Spleen (tissue), 11 donors: Measurements from ENCODE around the gene SLC7A4. TPM values are rescaled to one million over a fixed set of nuclear protein-coding genes. Genes with fewer than 3 reads are reported as not detected.

ENCODE experiments used
- DNase-seq: peaks from one replicate; pipeline ENCODE4 v3.0.0-alpha.2; 2020
- H3K27ac ChIP-seq, 8 donors: fragments of 200-600 bp; sonication (generic) in 7 of 8; 1 replicate in 4 of 8; 2 replicates in 4 of 8; pipeline versions ENCODE4 v1.5.0 to v1.8.0; 2016 to 2021; ENCODE audit warnings: inconsistent platforms in 4 of 8, mild to moderate bottlenecking in 4 of 8, moderate library complexity in 1 of 8
- H3K27me3 ChIP-seq, 7 donors: fragments of 200-600 bp; sonication (generic) in 6 of 7; replicated peaks in 1 of 7; 1 replicate in 4 of 7; 2 replicates in 3 of 7; pipeline versions ENCODE4 v1.5.0 to v1.8.0; 2016 to 2021; ENCODE audit warnings: inconsistent platforms in 3 of 7, mild to moderate bottlenecking in 1 of 7
- H3K36me3 ChIP-seq, 6 donors: fragments of 200-600 bp; sonication (generic) in 5 of 6; 1 replicate in 4 of 6; 2 replicates in 2 of 6; pipeline versions ENCODE4 v1.5.0 to v1.8.0; 2016 to 2021; ENCODE audit warnings: inconsistent platforms in 2 of 6
- H3K4me1 ChIP-seq, 6 donors: fragments of 200-600 bp; sonication (generic) in 5 of 6; 1 replicate in 3 of 6; 2 replicates in 3 of 6; pipeline versions ENCODE4 v1.5.0 to v1.8.0; 2016 to 2021; ENCODE audit warnings: inconsistent platforms in 3 of 6
- H3K4me3 ChIP-seq, 8 donors: fragments of 200-600 bp; sonication (generic) in 7 of 8; 1 replicate in 4 of 8; 2 replicates in 4 of 8; pipeline versions ENCODE4 v1.5.0 to v1.8.0; 2016 to 2021; ENCODE audit warnings: inconsistent platforms in 4 of 8, mild to moderate bottlenecking in 4 of 8, moderate library complexity in 2 of 8
- H3K9me3 ChIP-seq, 8 donors: fragments of 200-600 bp; sonication (generic) in 7 of 8; 1 replicate in 4 of 8; 2 replicates in 4 of 8; pipeline versions ENCODE4 v1.5.0 to v1.8.0; 2016 to 2021; ENCODE audit warnings: inconsistent platforms in 4 of 8
- POLR2A ChIP-seq, 3 donors: fragments of 450-650 bp; IDR thresholded peaks; one replicate each; pipeline ENCODE4 v1.5.1; 2017; ENCODE audit warnings: antibody characterized with exemption in 3 of 3, mild to moderate bottlenecking in 1 of 3
- POLR2AphosphoS5 ChIP-seq, 3 donors: sonication (generic); formaldehyde crosslinking; IDR thresholded peaks; one replicate each; pipeline ENCODE4 v1.5.1; 2017; ENCODE audit warnings: antibody characterized with exemption in 3 of 3
- WGBS, 5 donors: extraction: QIAGEN DNeasy Blood & Tissue Kit in 3 of 5; methylation state at CpG; one replicate each; pipeline versions ENCODE4 v1.1.5 to v1.1.7; 2013 to 2018; 5-methylcytosine and 5-hydroxymethylcytosine counted together
- intact Hi-C: fragments of 100-400 bp; cut with DNase I; formaldehyde crosslinking; loops from one replicate; pipeline ENCODE4 v1.15.0; 2023; ENCODE audit warnings: low total_unique reads
- polyA plus RNA-seq, 3 donors: library from polyadenylated mRNA; stranded (reverse); fragments of 200-250 nt; gene quantifications; one replicate each; pipeline ENCODE4 v1.2.1, GENCODE V29; 2013
- total RNA-seq, 7 donors: library from RNA; depleted of rRNA in 3 of 7; stranded (reverse); fragments of >200 nt in 3 of 7; fragmentation: NEBNext Ultra II Directional in 4 of 7; extraction: Animal tissue kit (Norgen Biotek cat#: 25700) in 4 of 7; gene quantifications; one replicate each; pipeline versions ENCODE4 v1.1.0 to v1.2.1, GENCODE V29; 2016 to 2021
- TF ChIP-seq, protein P1 (sequence below), 11 experiments: fragments of 200-600 bp in 7 of 11; fragments of 450-650 bp in 4 of 11; sonication (generic) in 4 of 11; IDR thresholded peaks in 8 of 11; conservative IDR thresholded peaks in 3 of 11; 1 replicate in 7 of 11; 2 replicates in 4 of 11; pipeline versions ENCODE4 v1.4.0 to v1.8.0; 2016 to 2021; ENCODE audit warnings: antibody characterized with exemption in 11 of 11, inconsistent platforms in 4 of 11, mild to moderate bottlenecking in 1 of 11
- donor health status: healthy with polysubstance abuse.
- donor health status: DM: no; HTN: no; CAD: no; lungs with moderate emphysema.
- donor health status: DM: no; HTN: no; CAD: no.
- donor health status: Bipolar disorder and iron deficiency.
- donor health status: healthy.
- donor health status: DM: no; HTN: no; CAD: no.
- donor health status: DM: yes; HTN: yes; CAD: no.

The SLC7A4 gene
- total and polyA plus RNA-seq, 10 donors: 0.11 to 0.95 (median 0.29) TPM; not detected in 3

DNA sequence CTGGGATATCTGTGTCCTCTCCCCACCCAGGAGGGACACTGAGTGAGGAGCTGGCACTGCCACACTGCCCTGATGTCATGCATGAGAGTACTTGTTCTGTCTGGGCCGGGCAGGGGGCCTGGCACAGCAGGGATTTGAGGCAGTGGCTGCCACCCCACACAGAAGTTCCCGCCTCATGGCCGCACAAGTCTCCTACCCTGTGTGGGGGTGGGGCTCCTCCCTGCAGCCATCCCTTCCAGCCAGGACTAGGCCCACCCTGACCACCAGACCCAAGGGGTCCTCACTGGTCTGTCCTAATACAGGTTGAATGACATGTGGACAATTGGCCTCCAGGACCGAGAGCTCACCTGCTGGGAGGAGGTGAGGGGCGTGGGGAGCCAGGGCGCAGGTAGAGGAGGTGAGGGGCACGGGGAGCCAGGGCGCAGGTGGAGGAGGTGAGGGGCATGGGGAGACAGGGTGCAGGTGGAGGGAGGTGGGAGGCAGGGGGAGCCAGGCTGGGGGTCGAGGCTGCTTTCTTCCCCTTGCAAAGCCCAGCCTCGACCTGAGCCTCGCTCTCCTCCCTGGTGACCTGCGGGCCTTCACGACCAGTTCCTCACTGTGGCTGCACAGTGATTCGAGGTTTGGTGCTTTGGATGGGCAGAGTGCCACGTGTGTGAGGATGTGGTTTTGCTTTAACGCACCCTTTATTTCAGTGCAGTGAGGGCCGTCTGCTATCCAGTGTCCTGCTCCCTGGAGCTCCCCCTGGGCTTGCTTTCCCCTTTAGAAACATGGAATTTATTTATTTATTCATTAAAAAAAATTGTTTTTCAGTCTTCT, 42.8 kb downstream of the SLC7A4 start:
- Histone ChIP-seq H3K27me3 (no peaks in the 10 kb centered on the region), H3K36me3 (peaks cover 3 to 100% (median 67%) of the 10 kb centered on the region in 6 donors), H3K9me3 (no peaks in the 10 kb centered on the region), H3K4me1 (peaks cover 0 to 10% (median 0%) of the 10 kb centered on the region in 6 donors), H3K27ac (no peak overlapping the region), H3K4me3 (no peak overlapping the region)
- TF ChIP-seq POLR2A (IDR thresholded peaks at IDR 0.05) (no peak), POLR2AphosphoS5 (IDR thresholded peaks at IDR 0.05) (peak in 1 of 3 donors; percentile 7)
- intact Hi-C loops: no loop called here
- 45 to 65% (median 52%) methylated on average over 14 to 17 of the region's 17 CpGs for WGBS, 5 donors
- DNase-seq: no peak

DNA sequence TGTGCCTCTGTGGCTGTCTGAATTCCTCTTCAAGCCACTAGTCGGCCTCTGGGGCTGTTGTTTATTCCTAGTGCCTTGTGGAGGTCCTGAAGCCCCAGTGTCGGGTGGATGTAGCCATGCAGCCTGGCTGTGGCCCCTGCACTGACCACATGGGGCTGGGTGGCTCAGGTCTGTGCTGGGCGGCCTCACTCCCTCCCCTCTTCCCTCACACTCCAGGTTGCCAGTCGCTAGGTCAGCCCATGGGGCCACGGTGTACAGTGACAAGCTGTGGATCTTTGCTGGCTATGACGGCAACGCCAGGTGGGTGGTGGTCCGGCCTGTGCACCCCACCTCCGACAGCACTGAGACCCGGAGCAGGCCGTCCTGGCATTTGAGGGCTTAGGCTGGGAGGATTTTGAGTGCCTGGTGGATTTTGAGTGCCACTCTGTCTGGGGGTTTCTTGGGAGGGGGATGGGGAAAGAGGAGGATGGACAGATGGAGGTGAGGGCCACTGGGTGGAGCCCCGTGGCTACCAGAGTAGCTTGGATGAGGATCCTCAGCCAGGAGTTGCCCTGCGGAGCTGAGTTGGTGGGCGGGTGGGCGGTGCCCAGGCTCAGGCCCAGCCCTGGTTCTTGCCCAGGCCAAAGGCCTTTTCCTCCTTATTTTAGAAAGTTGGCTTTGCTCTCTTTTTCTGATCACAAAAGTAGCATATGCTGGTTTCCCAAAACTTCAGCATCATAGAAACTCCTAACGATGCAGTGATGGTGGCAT, 43.6 kb downstream of the SLC7A4 start:
- H3K36me3 ChIP-seq: peaks cover 3 to 100% (median 61%) of the 10 kb centered on the region in 6 donors
- 90 to 97% (median 92%) methylated on average over 12 to 16 of the region's 16 CpGs for WGBS, 5 donors
- intact Hi-C loops: no loop called here
- H3K4me3 ChIP-seq: no peak overlapping the region
- H3K27me3 ChIP-seq: no peaks in the 10 kb centered on the region
- no peak for DNase-seq
- H3K9me3 ChIP-seq: no peaks in the 10 kb centered on the region
- H3K4me1 ChIP-seq: peaks cover 0 to 15% (median 2%) of the 10 kb centered on the region in 6 donors
- no peak overlapping the region for H3K27ac ChIP-seq
- TF ChIP-seq, protein P1, sequence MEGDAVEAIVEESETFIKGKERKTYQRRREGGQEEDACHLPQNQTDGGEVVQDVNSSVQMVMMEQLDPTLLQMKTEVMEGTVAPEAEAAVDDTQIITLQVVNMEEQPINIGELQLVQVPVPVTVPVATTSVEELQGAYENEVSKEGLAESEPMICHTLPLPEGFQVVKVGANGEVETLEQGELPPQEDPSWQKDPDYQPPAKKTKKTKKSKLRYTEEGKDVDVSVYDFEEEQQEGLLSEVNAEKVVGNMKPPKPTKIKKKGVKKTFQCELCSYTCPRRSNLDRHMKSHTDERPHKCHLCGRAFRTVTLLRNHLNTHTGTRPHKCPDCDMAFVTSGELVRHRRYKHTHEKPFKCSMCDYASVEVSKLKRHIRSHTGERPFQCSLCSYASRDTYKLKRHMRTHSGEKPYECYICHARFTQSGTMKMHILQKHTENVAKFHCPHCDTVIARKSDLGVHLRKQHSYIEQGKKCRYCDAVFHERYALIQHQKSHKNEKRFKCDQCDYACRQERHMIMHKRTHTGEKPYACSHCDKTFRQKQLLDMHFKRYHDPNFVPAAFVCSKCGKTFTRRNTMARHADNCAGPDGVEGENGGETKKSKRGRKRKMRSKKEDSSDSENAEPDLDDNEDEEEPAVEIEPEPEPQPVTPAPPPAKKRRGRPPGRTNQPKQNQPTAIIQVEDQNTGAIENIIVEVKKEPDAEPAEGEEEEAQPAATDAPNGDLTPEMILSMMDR (IDR thresholded peaks at IDR 0.05 in 8 of 11, conservative IDR thresholded peaks at IDR 0.05 in 3 of 11): no peak
- TF ChIP-seq POLR2AphosphoS5 (IDR thresholded peaks at IDR 0.05) (peak in 1 of 3 donors; percentile 26), POLR2A (IDR thresholded peaks at IDR 0.05) (no peak)

DNA sequence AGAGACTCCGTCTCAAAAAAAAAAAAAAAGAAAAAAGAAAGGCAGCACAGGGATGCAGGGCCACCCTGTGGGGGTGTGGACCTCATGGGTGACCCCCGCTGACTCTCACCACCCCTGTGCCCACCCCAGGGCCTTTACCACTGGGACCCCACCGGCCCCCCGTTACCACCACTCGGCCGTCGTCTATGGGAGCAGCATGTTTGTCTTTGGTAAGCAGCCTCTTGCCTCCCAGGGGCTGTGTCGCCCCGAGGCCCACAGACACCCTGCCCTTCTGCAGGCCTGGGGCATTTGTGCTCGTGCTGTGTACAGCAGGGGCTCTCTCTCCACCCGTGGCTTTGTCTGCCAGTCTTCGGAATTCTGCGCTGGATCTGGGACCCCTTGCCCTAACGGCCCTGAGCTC, 45.0 kb downstream of the SLC7A4 start:
- no peaks in the 10 kb centered on the region for H3K27me3 ChIP-seq
- WGBS, 5 donors: 93 to 96% (median 96%) methylated on average over 11 to 14 of the region's 14 CpGs
- H3K9me3 ChIP-seq: no peaks in the 10 kb centered on the region
- H3K4me1 ChIP-seq: peaks cover 10 to 29% (median 15%) of the 10 kb centered on the region in 6 donors
- TF ChIP-seq, protein P1 (IDR thresholded peaks at IDR 0.05 in 8 of 11, conservative IDR thresholded peaks at IDR 0.05 in 3 of 11): no peak
- no peak for TF ChIP-seq POLR2A (IDR thresholded peaks at IDR 0.05)
- no peak for TF ChIP-seq POLR2AphosphoS5 (IDR thresholded peaks at IDR 0.05)
- no peak for DNase-seq
- H3K4me3 ChIP-seq: no peak overlapping the region
- intact Hi-C loops: no loop called here
- peaks cover 1 to 90% (median 49%) of the 10 kb centered on the region in 6 donors for H3K36me3 ChIP-seq
- H3K27ac ChIP-seq: no peak overlapping the region

DNA sequence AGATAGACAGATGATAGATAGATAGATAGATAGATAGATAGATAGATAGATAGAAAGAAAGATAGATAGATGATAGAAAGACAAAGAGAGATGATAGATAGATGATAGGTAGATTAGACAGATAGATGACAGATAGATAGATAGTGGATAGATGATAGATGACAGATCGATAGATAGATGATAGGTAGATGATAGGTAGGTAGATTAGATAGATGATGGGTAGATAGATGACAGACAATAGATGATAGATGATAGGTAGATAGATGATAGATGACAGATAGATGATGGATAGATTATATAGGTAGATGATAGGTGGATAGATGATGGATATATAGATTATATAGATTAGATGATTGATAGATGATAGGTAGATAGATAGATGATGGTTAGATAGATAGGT, 46.0 kb downstream of the SLC7A4 start:
- WGBS, 5 donors: 93 to 98% (median 97%) methylated on average over 1 of the region's 1 CpG
- no peak for DNase-seq
- Histone ChIP-seq H3K36me3 (peaks cover 0 to 80% (median 40%) of the 10 kb centered on the region in 6 donors), H3K4me3 (no peak overlapping the region), H3K4me1 (peaks cover 12 to 36% (median 19%) of the 10 kb centered on the region in 6 donors), H3K9me3 (no peaks in the 10 kb centered on the region), H3K27me3 (no peaks in the 10 kb centered on the region), H3K27ac (no peak overlapping the region)
- intact Hi-C loops: no loop called here
- TF ChIP-seq, protein P1 (IDR thresholded peaks at IDR 0.05 in 8 of 11, conservative IDR thresholded peaks at IDR 0.05 in 3 of 11): no peak
- TF ChIP-seq POLR2AphosphoS5 (IDR thresholded peaks at IDR 0.05) (no peak), POLR2A (IDR thresholded peaks at IDR 0.05) (no peak)
